ENCODE results near the gene MLYCD.

MLYCD gene

GRCh38 chr16:83899978-83900377 lies 1.1 kb downstream of the MLYCD start:
- DNase-seq = no peak

GRCh38 chr16:83900571-83900970 lies 1.7 kb downstream of the MLYCD start:
- DNase-seq = no peak

GRCh38 chr16:83901101-83901500 lies 2.2 kb downstream of the MLYCD start:
- no peak for DNase-seq

GRCh38 chr16:83903751-83904150 lies 4.8 kb downstream of the MLYCD start:
- no peak for DNase-seq

GRCh38 chr16:83906683-83907082 lies 7.8 kb downstream of the MLYCD start:
- no peak for DNase-seq

- DNase-seq = no peak
These were observed 8.2 kb downstream of the MLYCD start for GRCh38 chr16:83907111-83907510.

GRCh38 chr16:83907631-83908250 lies 8.8 kb downstream of the MLYCD start:
- DNase-seq = no peak

GRCh38 chr16:83908798-83909197 lies 9.9 kb downstream of the MLYCD start:
- no peak for DNase-seq

- DNase-seq = no peak
These were observed 12.4 kb downstream of the MLYCD start for GRCh38 chr16:83911290-83911689.

- DNase-seq = no peak
These were observed 13.8 kb downstream of the MLYCD start for GRCh38 chr16:83912519-83913244.

GRCh38 chr16:83913245-83913633 lies 14.3 kb downstream of the MLYCD start:
- DNase-seq = no peak

- no peak for DNase-seq
These were observed 15.3 kb downstream of the MLYCD start for GRCh38 chr16:83914091-83914710.

- DNase-seq = no peak
These were observed 16.2 kb downstream of the MLYCD start for GRCh38 chr16:83915081-83915480.

GRCh38 chr16:83915491-83915890 lies 16.6 kb downstream of the MLYCD start:
- DNase-seq = no peak

GRCh38 chr16:83917152-83918120 lies 18.5 kb downstream of the MLYCD start:
- no peak for DNase-seq

- no peak for DNase-seq
These were observed 22.1 kb downstream of the MLYCD start for GRCh38 chr16:83920894-83921491.

GRCh38 chr16:83923581-83924365 lies 24.9 kb downstream of the MLYCD start:
- DNase-seq = peak; percentile 15

- DNase-seq = peak; percentile 16
These were observed 25.8 kb downstream of the MLYCD start for GRCh38 chr16:83924686-83925085.

GRCh38 chr16:83925095-83925905 lies 26.4 kb downstream of the MLYCD start:
- peak; percentile 10 for DNase-seq

- peak; percentile 15 for DNase-seq
These were observed 27.2 kb downstream of the MLYCD start for GRCh38 chr16:83925957-83926725.
